ENCODE results near the gene KERA. TPM values are rescaled to one million over a fixed set of nuclear protein-coding genes. Genes with fewer than 3 reads are reported as not detected.

Gene KERA
- total and polyA plus RNA-seq, 9 of the 15 experiments (the other 6 are each of a cell fraction or from before 2014, with no cell fraction given): not detected

DNA sequence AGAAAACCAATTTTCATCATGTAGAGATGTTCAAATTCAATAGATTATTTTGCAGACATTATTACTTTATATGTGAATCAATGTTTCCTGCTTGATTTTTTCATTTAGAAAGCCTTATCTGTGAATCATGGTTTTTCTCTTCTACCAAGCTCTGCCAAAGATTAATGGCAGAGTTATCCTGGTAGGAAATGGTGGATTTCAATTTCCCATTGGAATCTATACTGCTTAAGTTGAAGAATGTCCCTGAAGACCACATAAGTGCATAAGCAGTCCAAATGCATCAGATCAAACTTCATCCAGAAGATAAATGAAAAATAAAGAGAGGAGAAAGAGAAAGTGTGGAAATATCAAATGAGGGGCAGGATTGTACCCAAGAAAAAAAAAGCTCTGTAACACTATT lies 48.5 kb upstream of the KERA start:
- Histone ChIP-seq H3K9me3 (replicated peaks; ENCODE audit: control insufficient read depth, insufficient read depth, low read depth, low read length) (no peaks in the 10 kb centered on the region), H4K20me1 (replicated peaks; ENCODE audit: control insufficient read depth, insufficient read depth, low read length) (no peaks in the 10 kb centered on the region), H3K79me2 (ENCODE audit: control insufficient read depth, insufficient read depth, low read length) (no peaks in the 10 kb centered on the region), H3K36me3 (ENCODE audit: control insufficient read depth, insufficient read depth, low read length) (no peaks in the 10 kb centered on the region), H3K27me3 (ENCODE audit: control insufficient read depth in 2 of 2, insufficient read depth in 2 of 2, low read length in 2 of 2) (no peaks in the 10 kb centered on the region), H2AFZ (ENCODE audit: low read depth, low read length) (no peak overlapping the region), H3K27ac (ENCODE audit: extremely low read depth, low read depth, low read length) (no peak overlapping the region), H3K4me1 (replicated peaks in 1 of 2; ENCODE audit: control insufficient read depth in 2 of 2, insufficient read depth in 2 of 2, low read length in 2 of 2) (no peaks in the 10 kb centered on the region), H3K4me3 (no peak overlapping the region), H3K9ac (ENCODE audit: insufficient read depth in 1 of 2, low read depth in 2 of 2, low read length in 2 of 2) (no peak overlapping the region), H3K4me2 (ENCODE audit: insufficient read depth, low read length) (no peak overlapping the region), H3K9me1 (ENCODE audit: control insufficient read depth, insufficient read depth, low read length) (no peaks in the 10 kb centered on the region)
- DNase-seq (ENCODE audit: extremely low read depth in 1 of 4, low spot score in 3 of 4): no peak
- ChIA-PET CTCF (ENCODE audit: low intra/inter-chr PET ratio) (no interaction called here), POLR2A (no interaction called here)
- BruUV-seq (replicated peaks): no TSS peak
- FAIRE-seq: no peak
- no peak for ATAC-seq
- intact Hi-C loops (cut with micrococcal nuclease): loop anchor here (5.0 to 10.0 kb wide), 2 partner anchors 129 to 219 kb away; no protein-coding TSS in a partner anchor
- in situ Hi-C loops (cut with MboI): no loop called here
- TF ChIP-seq ZNF766 (CRISPR knock-in tag; conservative IDR thresholded peaks at IDR 0.05): no peak
- TF ChIP-seq ZNF57 (CRISPR knock-in tag; IDR thresholded peaks at IDR 0.05): no peak
- no peak for TF ChIP-seq MBD2 (IDR thresholded peaks at IDR 0.05; ENCODE audit: borderline replicate concordance, low read depth)
- TF ChIP-seq, protein P1, sequence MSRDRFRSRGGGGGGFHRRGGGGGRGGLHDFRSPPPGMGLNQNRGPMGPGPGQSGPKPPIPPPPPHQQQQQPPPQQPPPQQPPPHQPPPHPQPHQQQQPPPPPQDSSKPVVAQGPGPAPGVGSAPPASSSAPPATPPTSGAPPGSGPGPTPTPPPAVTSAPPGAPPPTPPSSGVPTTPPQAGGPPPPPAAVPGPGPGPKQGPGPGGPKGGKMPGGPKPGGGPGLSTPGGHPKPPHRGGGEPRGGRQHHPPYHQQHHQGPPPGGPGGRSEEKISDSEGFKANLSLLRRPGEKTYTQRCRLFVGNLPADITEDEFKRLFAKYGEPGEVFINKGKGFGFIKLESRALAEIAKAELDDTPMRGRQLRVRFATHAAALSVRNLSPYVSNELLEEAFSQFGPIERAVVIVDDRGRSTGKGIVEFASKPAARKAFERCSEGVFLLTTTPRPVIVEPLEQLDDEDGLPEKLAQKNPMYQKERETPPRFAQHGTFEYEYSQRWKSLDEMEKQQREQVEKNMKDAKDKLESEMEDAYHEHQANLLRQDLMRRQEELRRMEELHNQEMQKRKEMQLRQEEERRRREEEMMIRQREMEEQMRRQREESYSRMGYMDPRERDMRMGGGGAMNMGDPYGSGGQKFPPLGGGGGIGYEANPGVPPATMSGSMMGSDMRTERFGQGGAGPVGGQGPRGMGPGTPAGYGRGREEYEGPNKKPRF (IDR thresholded peaks at IDR 0.05; ENCODE audit: low read depth, low read length): no peak
- TF ChIP-seq MCM7 (IDR thresholded peaks at IDR 0.05): no peak
- TF ChIP-seq STAT5A (IDR thresholded peaks at IDR 0.05; ENCODE audit: borderline replicate concordance, low read length): no peak
- TF ChIP-seq, protein P2, sequence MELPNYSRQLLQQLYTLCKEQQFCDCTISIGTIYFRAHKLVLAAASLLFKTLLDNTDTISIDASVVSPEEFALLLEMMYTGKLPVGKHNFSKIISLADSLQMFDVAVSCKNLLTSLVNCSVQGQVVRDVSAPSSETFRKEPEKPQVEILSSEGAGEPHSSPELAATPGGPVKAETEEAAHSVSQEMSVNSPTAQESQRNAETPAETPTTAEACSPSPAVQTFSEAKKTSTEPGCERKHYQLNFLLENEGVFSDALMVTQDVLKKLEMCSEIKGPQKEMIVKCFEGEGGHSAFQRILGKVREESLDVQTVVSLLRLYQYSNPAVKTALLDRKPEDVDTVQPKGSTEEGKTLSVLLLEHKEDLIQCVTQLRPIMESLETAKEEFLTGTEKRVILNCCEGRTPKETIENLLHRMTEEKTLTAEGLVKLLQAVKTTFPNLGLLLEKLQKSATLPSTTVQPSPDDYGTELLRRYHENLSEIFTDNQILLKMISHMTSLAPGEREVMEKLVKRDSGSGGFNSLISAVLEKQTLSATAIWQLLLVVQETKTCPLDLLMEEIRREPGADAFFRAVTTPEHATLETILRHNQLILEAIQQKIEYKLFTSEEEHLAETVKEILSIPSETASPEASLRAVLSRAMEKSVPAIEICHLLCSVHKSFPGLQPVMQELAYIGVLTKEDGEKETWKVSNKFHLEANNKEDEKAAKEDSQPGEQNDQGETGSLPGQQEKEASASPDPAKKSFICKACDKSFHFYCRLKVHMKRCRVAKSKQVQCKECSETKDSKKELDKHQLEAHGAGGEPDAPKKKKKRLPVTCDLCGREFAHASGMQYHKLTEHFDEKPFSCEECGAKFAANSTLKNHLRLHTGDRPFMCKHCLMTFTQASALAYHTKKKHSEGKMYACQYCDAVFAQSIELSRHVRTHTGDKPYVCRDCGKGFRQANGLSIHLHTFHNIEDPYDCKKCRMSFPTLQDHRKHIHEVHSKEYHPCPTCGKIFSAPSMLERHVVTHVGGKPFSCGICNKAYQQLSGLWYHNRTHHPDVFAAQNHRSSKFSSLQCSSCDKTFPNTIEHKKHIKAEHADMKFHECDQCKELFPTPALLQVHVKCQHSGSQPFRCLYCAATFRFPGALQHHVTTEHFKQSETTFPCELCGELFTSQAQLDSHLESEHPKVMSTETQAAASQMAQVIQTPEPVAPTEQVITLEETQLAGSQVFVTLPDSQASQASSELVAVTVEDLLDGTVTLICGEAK (IDR thresholded peaks at IDR 0.05): no peak
- TF ChIP-seq, protein P2 (CRISPR knock-in tag; IDR thresholded peaks at IDR 0.05): no peak
- no peak for TF ChIP-seq MAFK (IDR thresholded peaks at IDR 0.05; ENCODE audit: low read length)
- TF ChIP-seq, protein P3, sequence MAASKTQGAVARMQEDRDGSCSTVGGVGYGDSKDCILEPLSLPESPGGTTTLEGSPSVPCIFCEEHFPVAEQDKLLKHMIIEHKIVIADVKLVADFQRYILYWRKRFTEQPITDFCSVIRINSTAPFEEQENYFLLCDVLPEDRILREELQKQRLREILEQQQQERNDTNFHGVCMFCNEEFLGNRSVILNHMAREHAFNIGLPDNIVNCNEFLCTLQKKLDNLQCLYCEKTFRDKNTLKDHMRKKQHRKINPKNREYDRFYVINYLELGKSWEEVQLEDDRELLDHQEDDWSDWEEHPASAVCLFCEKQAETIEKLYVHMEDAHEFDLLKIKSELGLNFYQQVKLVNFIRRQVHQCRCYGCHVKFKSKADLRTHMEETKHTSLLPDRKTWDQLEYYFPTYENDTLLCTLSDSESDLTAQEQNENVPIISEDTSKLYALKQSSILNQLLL (CRISPR knock-in tag; IDR thresholded peaks at IDR 0.05; ENCODE audit: borderline replicate concordance): no peak
